ENCODE data around the gene UBE2G1.
"Not testable (repeated sequence)": the region's sequence is repeated elsewhere in the genome, so short reads cannot be mapped to it uniquely, and the experiment has no call there.

UBE2G1 gene, protein sequence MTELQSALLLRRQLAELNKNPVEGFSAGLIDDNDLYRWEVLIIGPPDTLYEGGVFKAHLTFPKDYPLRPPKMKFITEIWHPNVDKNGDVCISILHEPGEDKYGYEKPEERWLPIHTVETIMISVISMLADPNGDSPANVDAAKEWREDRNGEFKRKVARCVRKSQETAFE

DNA sequence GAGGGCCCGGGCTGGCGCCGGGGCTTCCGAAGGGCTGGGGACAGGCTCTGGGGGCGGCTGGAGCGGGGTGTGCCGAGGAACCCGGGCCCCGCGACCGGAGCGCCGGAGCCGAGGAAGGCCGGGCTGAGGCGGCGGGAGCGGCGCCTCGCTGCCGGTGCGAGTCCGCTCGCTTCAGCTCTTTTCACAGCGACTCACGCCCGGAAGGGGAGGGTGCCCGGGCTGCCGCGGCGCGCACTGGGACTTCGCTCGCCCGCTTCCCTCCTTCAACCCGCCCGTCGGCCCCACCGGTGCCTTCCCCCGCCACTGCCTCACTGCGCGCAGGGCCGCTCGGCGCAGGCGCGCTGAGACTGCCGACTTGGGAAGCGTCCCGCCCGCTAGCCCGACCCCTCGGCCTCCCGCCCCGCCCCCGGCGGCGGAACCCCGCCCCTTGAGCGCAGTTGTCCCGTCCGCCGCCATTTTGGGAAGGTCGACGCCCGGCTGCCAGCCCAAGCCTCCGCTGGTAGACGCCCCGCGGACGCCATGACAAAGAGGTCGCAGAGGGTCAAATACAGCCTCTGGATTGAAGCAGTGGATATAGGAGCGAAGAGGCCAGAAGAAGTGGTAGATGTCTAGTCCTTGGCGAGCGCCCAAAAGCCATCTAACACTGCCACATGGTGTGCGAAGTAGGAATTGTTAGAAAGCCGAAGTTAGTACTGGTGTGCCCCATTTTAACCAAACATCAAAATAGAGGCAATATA is at the start of gene UBE2G1:
TSS of gene UBE2G1 (minus strand) at position 349 of the 737 bp plus-strand sequence. CDS start 359 bp downstream, outside the sequence.
- DNase-seq (ENCODE audit: low read depth in 3 of 3) = peak; percentile 99

- DNase-seq (ENCODE audit: low read depth in 3 of 3) = peak; percentile 81 to 92 (median 90)
Measured at GRCh38 chr17:4412933-4413831, 46.7 kb upstream of the UBE2G1 start.

- DNase-seq (ENCODE audit: low read depth in 3 of 3) = no peak
Measured at GRCh38 chr17:4411201-4411600, 44.7 kb upstream of the UBE2G1 start.

DNA sequence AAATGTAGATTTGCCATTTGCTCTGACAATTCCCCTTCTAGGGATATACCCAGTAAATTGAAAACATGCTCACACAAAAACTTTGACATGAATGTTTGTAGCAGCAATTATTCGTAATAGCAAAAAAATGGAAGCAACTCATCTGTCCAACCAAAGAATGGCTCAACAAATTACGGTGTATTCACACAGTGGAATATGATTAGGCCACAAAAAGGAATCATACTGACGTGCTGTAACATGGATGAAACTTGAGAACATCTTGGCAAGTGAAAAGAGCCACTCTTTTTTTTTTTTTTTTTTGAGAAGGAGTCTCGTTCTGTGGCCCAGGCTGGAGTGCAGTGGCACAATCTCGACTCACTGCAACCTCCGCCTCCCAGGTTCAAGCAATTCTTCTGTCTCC is 43.2 kb upstream of the UBE2G1 start:
- no peak for DNase-seq (ENCODE audit: low read depth in 3 of 3)

- no peak for DNase-seq (ENCODE audit: low read depth in 3 of 3)
Measured at GRCh38 chr17:4407851-4408250, 41.4 kb upstream of the UBE2G1 start.

- no peak for DNase-seq (ENCODE audit: low read depth in 3 of 3)
Measured at GRCh38 chr17:4407216-4407615, 40.7 kb upstream of the UBE2G1 start.

DNA sequence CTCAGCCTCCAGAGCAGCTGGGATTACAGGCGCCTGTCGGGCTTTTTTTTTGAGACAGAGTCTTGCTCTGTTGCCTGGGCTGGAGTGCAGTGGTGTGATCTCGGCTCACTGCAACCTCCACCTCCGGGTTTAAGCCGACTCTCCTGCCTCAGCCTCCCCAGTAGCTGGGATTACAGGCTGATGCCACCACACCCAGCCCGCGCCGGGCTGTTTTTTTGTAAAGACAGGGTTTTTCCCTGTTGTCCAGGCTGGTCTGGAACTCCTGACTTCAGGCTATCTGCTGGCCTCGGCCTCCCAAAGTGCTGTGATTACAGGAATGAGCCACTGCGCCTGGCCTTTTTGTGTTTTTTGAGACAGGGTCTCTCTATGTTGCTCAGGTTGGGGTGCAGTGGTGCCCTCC is 39.9 kb upstream of the UBE2G1 start:
- no peak for DNase-seq (ENCODE audit: low read depth in 3 of 3)

DNA sequence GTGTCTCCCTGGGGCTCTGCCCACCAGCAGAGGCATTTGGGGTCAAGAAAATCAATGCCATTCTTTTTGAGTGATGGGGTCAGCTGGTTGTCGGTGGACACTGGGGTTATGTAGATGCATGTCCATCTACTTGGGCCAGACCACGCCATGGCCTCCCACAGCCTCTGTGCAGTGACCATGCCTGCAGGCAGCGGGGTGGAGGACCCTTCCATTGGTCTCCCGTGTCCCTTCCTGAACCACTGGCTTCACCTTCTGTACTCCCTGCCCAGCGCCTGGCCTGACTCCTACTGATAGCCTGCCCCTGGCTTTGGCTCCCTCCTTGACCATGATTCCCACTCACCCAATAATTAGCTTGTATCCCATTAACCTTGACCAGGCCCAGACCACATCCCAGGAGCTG is 39.2 kb upstream of the UBE2G1 start:
- no peak for DNase-seq (ENCODE audit: low read depth in 3 of 3)

- no peak for DNase-seq (ENCODE audit: low read depth in 3 of 3)
Measured at GRCh38 chr17:4405038-4405669, 38.7 kb upstream of the UBE2G1 start.

DNA sequence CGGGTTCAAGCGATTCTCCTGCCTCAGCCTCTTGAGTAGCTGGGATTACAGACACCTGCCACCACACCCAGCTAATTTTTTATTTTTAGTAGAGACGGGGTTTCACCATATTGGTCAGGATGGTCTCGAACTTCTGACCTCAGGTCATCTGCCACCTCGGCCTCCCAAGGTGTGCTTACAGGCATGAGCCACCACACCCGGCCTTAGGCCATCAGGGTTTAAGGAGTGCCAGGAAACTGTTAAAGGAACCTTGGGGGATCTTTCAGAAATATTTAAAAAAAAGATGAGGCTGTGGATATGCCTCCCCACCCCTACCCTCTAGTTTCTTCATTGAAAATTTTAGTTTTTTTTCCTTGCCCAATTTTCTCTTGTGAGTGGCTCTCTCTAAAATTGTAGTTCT is 31.4 kb upstream of the UBE2G1 start:
- no peak for DNase-seq (ENCODE audit: low read depth in 3 of 3)

DNA sequence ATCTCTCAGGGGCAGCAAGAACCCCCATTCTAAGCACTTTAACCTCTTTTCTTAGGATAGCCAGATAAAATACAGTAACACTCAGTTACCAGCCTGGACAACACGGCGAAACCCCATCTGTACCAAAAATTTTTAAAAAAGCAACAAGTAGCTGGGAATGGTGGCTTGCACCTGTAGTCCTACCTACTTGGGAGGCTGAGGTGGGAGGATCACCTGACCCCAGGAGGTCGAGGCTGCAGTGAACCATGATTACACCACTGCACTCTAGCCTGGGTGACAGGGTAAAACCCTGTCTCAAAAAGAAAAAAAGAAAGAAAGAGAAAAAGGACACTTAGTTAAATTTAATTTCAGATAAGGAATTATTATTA is 28.6 kb upstream of the UBE2G1 start:
- no peak for DNase-seq (ENCODE audit: low read depth in 3 of 3)

- DNase-seq (ENCODE audit: low read depth in 3 of 3) = no peak
Measured at GRCh38 chr17:4394208-4395110, 28.0 kb upstream of the UBE2G1 start.

DNA sequence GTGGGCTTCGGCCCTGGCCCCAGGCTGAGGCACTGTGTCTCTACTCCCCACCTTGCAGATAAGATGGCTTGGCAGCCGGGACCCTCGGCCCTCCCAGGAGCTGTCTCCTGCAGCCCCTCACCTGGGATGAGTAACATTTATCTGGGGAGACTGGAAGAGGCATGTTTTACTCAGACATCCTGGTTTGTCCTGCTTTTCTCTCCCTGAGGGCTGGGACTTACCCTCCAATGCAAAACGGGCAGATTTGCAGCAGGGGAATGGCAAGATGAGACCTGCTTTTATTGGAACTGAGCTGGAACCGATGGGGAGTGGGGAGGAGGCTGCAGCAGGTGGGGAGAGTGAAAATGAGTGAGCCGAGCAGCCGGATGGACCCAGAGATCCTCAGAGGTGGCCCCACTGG is 27.3 kb upstream of the UBE2G1 start:
- DNase-seq (ENCODE audit: low read depth in 3 of 3) = no peak

GRCh38 chr17:4389079-4389478 is 22.6 kb upstream of the UBE2G1 start:
- DNase-seq (ENCODE audit: low read depth in 3 of 3) = no peak

- DNase-seq (ENCODE audit: low read depth in 3 of 3) = no peak
Measured at GRCh38 chr17:4387137-4387536, 20.7 kb upstream of the UBE2G1 start.

GRCh38 chr17:4386406-4386805 is 19.9 kb upstream of the UBE2G1 start:
- DNase-seq (ENCODE audit: low read depth in 3 of 3) = no peak

- no peak for DNase-seq (ENCODE audit: low read depth in 3 of 3)
Measured at GRCh38 chr17:4381690-4382671, 15.5 kb upstream of the UBE2G1 start.

DNA sequence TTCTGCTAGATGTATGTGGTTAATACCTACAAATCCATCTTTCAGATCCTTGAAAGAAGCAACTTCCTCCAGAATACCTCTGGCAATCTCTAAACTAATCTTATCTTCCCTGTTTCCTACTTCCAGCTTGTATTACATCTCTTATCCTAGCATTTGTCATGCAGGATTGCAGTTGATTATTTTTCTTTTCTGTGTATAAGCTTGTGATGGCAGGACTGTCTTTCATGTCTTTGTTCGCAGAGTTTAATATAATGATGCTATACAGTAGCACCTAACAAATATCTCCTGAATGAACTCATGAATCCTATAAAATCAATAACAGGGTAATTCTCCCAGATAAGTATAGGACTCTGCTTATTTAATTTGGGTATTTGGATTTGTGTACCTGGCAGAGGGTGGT is 12.2 kb upstream of the UBE2G1 start:
- no peak for DNase-seq (ENCODE audit: low read depth in 3 of 3)

DNA sequence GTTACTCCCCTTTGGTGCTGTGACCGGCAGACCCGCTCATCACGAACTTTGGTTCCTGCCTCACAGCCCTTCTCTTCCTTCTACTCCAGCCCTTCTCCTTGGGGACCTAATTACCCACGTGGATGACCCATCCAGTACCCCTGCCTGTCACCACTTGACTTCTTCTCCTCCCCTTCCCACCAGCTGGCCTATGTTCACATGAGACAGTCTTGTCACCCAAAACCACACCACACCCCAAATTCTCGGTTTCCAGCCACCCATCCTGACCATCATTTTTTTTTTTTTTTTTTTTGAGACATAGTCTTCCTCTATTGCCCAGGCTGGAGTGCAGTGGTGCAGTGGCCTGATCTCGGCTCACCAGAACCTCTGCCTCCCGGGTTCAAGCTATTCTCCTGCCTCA is 10.8 kb upstream of the UBE2G1 start:
- DNase-seq (ENCODE audit: low read depth in 3 of 3) = not testable (repeated sequence)

Measured in stimulated activated CD4-positive, alpha-beta T cell treated with anti-CD3 and anti-CD28 coated beads, TNF-alpha, amount 100 ng/mL, for 48 hours (primary cell).